Hematopoietic multipotent progenitor cell (in vitro differentiated cells): ENCODE measurements around the gene PDPR. TPM values are rescaled to one million over a fixed set of nuclear protein-coding genes. Genes with fewer than 3 reads are reported as not detected.
"Not testable (repeated sequence)": the region's sequence is repeated elsewhere in the genome, so short reads cannot be mapped to it uniquely, and the experiment has no call there.

Experiments
- DNase-seq, 3 donors: peaks; one replicate each; pipeline ENCODE4 v3.0.0-alpha.2; 2011 to 2015; ENCODE audit warnings: low read depth in 2 of 3, low spot score in 2 of 3
- small RNA-seq: library from RNA; depleted of rRNA; stranded (forward); fragments of <200 nt; gene quantifications from one replicate; pipeline ENCODE3, GENCODE V24; 2012
- total RNA-seq: library from RNA; depleted of rRNA; stranded (reverse); fragments of >200 nt; gene quantifications from one replicate; pipeline ENCODE4 v1.2.3, GENCODE V29; 2012

PDPR gene
- total RNA-seq, 1 donor = 30.4 TPM

DNA sequence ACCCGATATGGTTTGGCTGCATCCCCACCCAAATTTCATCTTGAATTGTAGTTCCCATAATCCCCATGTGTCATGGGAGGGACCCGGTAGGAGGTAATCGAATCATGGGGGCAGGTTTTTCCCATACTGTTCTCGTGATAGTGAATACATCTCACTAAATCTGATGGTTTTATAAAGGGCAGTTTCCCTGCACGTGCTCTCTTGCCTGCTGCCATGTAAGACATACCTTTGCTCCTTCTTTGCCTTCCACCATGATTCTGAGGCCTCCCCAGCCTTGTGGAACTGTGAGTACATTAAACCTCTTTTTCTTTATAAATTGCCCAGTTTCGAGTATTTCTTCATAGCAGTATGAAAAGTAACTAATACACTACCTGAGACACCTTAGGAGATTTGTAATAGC, 92.2 kb downstream of the PDPR start:
- not testable (repeated sequence) for DNase-seq

Small RNA genes lying within 50 kb of the gene (small RNA-seq; reads per million reads assigned to genes)
- gene AC009060.2 = not detected

Other genes starting within 250 kb of the PDPR start
- gene CLEC18A, start 163.0 kb upstream of the PDPR start, total RNA-seq = 0.81 TPM
- under 0.01 TPM for gene CLEC18C, start 59.5 kb downstream of the PDPR start, total RNA-seq
- gene EXOSC6, start 137.6 kb downstream of the PDPR start, total RNA-seq = 24.5 TPM
- 39.3 TPM for gene AARS1, start 175.2 kb downstream of the PDPR start, total RNA-seq
- 27.5 TPM for gene DDX19B, start 184.9 kb downstream of the PDPR start, total RNA-seq
- gene DDX19A, start 232.6 kb downstream of the PDPR start, total RNA-seq = 31.5 TPM